Activated CD8-positive, alpha-beta memory T cell treated with anti-CD3 and anti-CD28 coated beads for 24 hours (primary cell): ENCODE results near the gene RAD51C.
"Not testable (repeated sequence)": the region's sequence is repeated elsewhere in the genome, so short reads cannot be mapped to it uniquely, and the experiment has no call there.

Source experiments
- DNase-seq: peaks from one replicate; pipeline ENCODE4 v3.0.0-alpha.2; 2020

The RAD51C gene

GRCh38 chr17:58692239-58693055, at the start of gene RAD51C:
TSS of gene RAD51C (plus strand) at chr17:58692602. CDS start at chr17:58692644, 42 bp downstream.
- DNase-seq: peak; percentile 94

DNA sequence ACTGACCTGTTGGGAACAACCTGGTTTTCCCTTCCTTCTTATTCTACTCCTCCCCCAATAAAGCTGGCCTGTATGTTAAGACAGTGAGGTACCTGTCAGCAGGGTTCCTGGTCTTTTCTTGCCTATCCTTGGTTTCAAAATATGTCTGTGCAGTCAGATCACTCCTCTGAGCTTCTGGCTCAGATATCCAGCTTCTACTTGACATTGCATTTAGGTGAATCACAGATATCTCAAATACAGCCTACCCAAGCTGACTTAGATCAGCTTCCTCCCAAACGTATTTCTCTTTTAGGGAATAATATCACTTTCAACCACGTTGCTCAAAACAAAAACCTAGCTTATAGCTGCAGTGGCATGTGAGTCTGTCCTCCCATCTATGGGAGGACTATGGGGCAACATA, 49.3 kb upstream of the RAD51C start:
- no peak for DNase-seq

GRCh38 chr17:58648236-58648635, 44.2 kb upstream of the RAD51C start:
- no peak for DNase-seq

- DNase-seq: peak; percentile 57
Observed at GRCh38 chr17:58657962-58658803, 34.2 kb upstream of the RAD51C start.

GRCh38 chr17:58658804-58659713, 33.3 kb upstream of the RAD51C start:
- DNase-seq: peak; percentile 91

GRCh38 chr17:58659714-58660084, 32.7 kb upstream of the RAD51C start:
- not testable (repeated sequence) for DNase-seq

DNA sequence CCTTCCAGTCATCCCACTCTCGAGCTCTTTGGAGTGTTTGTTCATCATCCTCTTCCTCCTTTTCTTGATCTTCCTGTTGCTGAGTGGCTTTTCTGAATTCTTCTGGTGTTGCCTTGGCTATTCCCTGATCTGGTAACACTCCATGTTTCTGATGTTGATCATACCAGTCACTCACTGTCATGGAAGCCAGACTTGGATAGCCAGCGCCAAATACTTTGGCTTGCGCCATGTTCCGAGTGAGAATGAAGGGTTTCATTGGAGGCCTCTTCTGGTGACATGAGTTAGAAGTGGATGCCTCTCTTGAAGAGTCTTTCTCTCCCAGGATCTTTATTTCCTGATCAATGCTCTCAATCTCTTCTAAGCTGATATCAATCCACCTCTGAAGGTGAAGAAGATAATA, 31.8 kb upstream of the RAD51C start:
- no peak for DNase-seq

DNA sequence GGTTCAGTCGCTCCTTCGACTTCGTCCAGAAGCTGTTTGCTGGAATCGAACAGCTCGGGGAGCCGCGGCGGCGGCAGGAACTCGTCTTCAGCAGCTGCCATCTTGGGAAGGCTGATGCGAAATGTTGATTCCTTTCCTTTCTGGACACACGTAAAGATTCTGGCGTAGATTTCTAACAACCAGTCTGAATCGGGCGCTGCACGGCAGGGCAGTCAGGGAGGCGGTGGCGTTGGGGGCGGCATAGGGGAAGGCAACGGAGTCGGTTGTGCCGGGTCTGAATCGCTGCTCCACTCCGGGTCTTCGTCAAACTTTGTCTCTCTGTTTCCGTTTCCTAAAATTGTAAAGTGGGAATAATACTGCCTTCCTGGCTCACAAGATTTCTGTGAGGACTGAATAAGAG, 30.9 kb upstream of the RAD51C start:
- DNase-seq: no peak

GRCh38 chr17:58664302-58664701, 28.1 kb upstream of the RAD51C start:
- no peak for DNase-seq

DNA sequence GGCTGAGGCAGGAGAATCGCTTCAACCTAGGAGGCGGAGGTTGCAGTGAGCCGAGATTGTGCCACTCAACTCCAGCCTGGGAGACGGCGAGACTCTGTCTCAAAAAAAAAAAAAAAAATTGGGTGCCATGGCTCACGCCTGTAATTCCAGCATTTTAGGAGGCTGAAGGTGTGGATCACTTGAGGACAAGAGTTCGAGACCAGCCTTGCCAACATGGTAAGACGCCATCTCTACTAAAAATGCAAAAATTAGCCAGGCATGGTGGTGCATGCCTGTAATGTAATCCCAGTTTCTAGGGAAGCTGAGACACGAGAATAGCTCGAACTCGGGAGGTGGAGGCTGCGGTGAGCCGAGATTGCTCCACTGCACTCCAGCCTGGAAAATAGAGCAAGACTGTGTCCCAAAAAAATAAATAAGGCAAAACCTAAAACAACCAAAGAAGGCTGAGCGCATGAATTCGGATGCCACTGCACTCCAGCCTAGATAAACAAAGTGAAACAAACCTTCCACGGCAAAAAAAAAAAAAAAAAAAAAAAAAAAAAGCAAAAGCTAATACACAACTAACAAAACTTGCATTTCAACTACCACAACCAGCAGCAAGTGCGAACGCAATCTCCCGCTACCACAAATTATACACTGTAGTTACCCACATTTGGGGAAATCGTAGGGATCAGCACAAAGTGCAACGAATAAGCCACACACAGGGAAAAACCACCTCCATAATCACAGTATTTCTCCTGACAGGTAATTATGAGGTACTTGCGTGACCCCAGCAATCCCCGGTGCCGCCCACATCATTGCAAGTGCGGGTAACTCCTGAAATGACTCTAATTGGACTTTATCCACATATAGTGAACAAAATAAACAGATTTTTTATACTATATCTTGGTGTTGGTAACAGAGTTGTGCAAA, 26.2 kb upstream of the RAD51C start:
- no peak for DNase-seq

DNA sequence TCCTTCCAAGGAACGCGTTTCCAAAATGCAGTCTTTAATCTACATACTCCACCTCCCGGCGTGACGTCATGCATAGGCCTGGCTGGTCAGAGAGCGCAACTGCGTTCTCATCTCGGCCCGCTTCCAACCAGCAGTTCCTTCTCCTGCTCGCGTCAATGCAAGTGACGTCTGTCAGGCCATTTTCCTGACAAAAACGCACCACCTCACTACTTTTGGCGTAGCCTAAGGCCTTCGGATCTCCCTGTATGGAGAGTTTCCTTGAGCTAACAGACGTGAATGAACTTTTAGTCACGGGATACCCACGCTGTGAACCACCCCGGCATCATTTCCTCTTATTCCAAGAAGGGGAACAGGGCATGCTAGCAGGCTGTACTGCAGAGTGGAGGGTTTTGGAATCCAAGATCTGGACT, 25.5 kb upstream of the RAD51C start:
- no peak for DNase-seq

- DNase-seq: no peak
Observed at GRCh38 chr17:58667934-58668597, 24.3 kb upstream of the RAD51C start.

GRCh38 chr17:58668598-58668935, 23.8 kb upstream of the RAD51C start:
- DNase-seq: no peak

GRCh38 chr17:58669853-58670252, 22.5 kb upstream of the RAD51C start:
- no peak for DNase-seq

GRCh38 chr17:58671969-58672368, 20.4 kb upstream of the RAD51C start:
- DNase-seq: no peak

DNA sequence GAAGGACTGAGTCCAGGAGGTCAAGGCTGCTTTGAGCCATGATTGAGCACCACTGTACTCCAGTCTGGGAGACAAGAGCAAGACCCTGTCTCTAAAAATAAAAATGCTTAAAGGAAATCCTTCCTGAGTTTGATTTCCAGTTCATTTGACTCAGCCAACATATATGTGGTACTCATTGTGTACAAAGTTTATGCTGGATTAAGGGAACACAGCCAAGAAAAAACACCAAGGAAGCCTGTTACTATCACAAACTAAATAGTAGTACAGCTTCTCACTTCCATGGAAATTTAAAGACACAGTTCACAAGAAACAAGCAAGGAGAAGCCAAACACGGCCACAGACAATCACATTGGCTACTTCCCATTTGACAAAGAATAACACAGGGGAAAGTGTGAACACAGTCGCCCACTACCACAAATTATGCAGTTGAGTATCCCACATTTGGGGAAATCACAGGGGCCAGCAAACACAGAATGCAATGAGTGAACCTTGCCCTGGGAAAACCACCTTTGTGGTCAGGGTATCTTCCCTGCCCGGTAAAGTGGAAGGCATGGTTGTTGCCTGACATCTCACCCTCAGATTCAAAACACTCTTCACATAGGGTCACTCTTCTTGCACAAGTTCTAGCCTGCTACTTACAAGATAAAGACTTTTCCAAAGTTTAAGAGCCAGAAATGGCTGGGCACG, 15.1 kb upstream of the RAD51C start:
- no peak for DNase-seq

DNA sequence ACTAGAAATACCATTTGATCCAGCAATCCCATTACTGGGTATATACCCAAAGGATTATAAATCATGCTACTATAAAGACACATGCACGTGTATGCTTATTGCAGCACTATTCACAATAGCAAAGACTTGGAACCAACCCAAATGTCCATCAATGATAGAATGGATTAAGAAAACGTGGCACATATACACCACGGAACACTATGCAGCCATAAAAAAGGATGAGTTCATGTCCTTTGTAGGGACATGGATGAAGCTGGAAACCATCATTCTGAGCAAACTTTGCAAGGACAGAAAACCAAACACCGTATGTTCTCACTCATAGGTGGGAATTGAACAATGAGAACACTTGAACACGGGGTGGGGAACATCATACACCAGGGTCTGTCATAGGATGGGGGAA, 14.1 kb upstream of the RAD51C start:
- not testable (repeated sequence) for DNase-seq

DNA sequence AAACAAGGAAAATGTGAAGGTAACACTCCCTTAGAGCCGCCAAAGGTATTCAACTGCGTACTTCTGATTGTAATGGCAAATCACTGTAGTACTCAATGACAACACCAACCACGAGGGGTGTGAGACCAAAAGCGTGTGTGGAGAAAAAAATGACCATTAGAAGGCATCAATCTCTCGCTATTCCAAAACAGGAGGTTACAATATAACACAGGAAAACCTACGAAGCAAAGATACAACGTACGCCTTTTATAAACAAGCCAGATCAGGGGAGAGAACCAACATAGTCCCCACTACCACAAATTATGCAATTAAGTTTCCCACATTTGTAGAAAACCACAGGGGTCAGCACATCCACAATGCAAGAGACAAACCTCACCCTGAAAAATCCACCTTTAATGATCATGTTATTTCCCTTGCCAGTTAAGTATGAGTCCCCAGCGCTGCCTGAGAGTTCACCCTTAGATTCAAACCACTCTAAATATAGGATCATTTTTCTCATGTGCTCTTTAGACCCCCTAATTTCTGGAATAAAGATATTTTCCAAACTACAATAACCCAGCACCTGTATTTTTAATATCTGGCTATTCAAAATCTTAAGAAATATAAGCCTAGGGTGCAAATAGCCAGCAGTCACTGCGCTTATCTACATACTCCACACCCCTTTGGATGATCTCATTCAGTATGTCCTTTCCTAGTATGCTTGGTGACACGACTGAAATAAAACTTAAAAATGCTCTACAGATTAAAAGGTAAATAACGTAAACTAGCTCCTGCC, 13.0 kb upstream of the RAD51C start:
- no peak for DNase-seq

DNA sequence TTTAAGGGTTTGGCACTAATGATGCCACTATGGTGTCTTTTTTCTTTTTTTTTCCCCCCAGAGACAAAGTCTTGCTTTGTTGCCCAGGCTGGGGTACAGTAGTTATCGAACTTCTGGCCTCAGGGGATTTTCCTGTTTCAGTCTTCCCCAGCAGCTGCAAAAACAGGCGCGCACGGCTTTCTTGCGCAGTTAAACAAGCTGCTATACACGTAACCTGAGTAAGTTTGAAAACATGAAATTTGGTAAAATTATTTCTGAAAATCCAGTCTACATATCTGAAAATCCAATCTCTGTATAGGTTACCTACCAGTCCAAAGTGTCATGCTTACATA, 12.4 kb upstream of the RAD51C start:
- no peak for DNase-seq

- no peak for DNase-seq
Observed at GRCh38 chr17:58684003-58684402, 8.4 kb upstream of the RAD51C start.
